ENCODE results near the gene SAP30BP.
A peak's percentile ranks its signal among the peaks of the same experiment; 100 is the strongest.

DNA sequence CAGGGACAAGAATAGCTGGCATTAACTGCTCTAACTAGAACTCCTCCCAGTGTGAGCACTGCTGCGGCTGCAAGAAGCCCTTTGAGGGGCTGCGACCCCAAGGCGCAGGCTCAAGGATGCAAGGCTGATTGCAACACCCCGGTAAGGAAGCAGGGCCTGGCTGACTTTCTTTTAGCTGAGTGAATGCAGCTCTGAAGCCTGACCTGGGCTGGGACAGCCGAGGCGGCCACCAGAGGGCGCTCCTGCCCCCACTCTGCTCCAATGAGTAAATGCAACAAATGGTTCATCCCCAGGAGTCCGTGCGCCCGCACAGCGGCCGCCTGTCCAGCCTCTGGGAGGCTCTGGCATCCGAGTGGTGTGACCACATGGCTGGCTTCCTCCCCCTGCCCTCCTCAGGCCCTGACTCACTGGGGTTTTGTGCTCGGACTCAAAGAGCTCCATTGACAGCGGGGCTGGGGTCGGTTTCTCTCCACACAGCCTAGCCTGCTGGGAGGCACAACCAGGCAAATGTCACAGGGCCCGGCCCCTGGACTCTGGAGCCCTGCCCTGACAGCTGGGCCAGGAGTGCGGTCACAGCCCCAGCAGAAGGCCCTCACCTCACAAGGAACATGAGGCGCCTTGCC, 34.2 kb upstream of the SAP30BP start, which contains the start of gene SMIM5:
- peak; percentile 97 for TF ChIP-seq CTCF (IDR thresholded peaks at IDR 0.05)
- TF ChIP-seq ZFX (IDR thresholded peaks at IDR 0.05; ENCODE audit: borderline replicate concordance), result no peak

Data from 22Rv1 (cell line).